CD4-positive, alpha-beta T cell (primary cell): Measurements from ENCODE around the gene ACKR1. TPM values are rescaled to one million over a fixed set of nuclear protein-coding genes. Genes with fewer than 3 reads are reported as not detected.

ENCODE experiments used
- ATAC-seq: fragments of 200-7000 bp; cut with Tn5 transposase; one replicate; pipeline ENCODE4 v1.10.0; 2022; ENCODE audit warnings: mild to moderate bottlenecking; ENCODE audit not compliant: poor library complexity
- CTCF ChIA-PET: fragments of 350-600 bp; sonication (Branson Sonifier 250); formaldehyde crosslinking; loops from one replicate; lab custom pipeline; 2021; ENCODE audit warnings: antibody characterized with exemption, inconsistent platforms; lab: Charles Lee
- POLR2A ChIA-PET: fragments of 350-600 bp; sonication (Branson Sonifier 250); formaldehyde crosslinking; loops from one replicate; lab custom pipeline; 2021; ENCODE audit warnings: antibody characterized with exemption, inconsistent platforms; lab: Charles Lee
- DNase-seq, 14 experiments: peaks; one replicate each; pipeline ENCODE4 v3.0.0-alpha.2; 2013 to 2020; ENCODE audit warnings: mixed read lengths in 2 of 14
- H3K27ac ChIP-seq, 2 donors: one replicate each; pipeline versions ENCODE4 v1.5.1 to v1.7.0; 2013; ENCODE audit warnings: low read length in 2 of 2, low read depth in 1 of 2, mild to moderate bottlenecking in 1 of 2
- H3K27me3 ChIP-seq, 2 experiments: 1 replicate in 1 of 2; 2 replicates in 1 of 2; pipeline versions ENCODE4 v1.6.1 to v1.7.0; 2013; ENCODE audit warnings: low read length in 2 of 2, control low read depth in 1 of 2, mild to moderate bottlenecking in 1 of 2, moderate library complexity in 1 of 2; ENCODE audit not compliant: insufficient read depth in 2 of 2, control insufficient read depth in 1 of 2
- H3K36me3 ChIP-seq: one replicate; pipeline ENCODE4 v1.6.1; 2013; ENCODE audit warnings: low read length, control low read depth; ENCODE audit not compliant: insufficient read depth
- H3K4me1 ChIP-seq: one replicate; pipeline ENCODE4 v1.6.1; 2013; ENCODE audit warnings: low read length, control low read depth; ENCODE audit not compliant: insufficient read depth
- H3K4me3 ChIP-seq: one replicate; pipeline ENCODE4 v1.5.1; 2013; ENCODE audit warnings: mild to moderate bottlenecking, low read length, moderate library complexity
- H3K9me3 ChIP-seq, 2 experiments: 1 replicate in 1 of 2; 2 replicates in 1 of 2; pipeline versions ENCODE4 v1.6.1 to v1.7.0; 2013; ENCODE audit warnings: low read length in 2 of 2, mild to moderate bottlenecking in 2 of 2, control low read depth in 1 of 2, moderate library complexity in 1 of 2; ENCODE audit not compliant: control insufficient read depth in 1 of 2, insufficient read depth in 1 of 2
- H3K27ac Mint-ChIP-seq: one replicate; pipeline ENCODE4 v1.8.0; 2020; ENCODE audit warnings: mixed read lengths
- H3K27me3 Mint-ChIP-seq: one replicate; pipeline ENCODE4 v1.8.0; 2021; ENCODE audit warnings: mixed read lengths
- H3K36me3 Mint-ChIP-seq: one replicate; pipeline ENCODE4 v1.8.0; 2021; ENCODE audit warnings: low read depth, mixed read lengths
- H3K4me1 Mint-ChIP-seq: one replicate; pipeline ENCODE4 v1.8.0; 2021; ENCODE audit warnings: low read depth, mixed read lengths
- H3K4me3 Mint-ChIP-seq: one replicate; pipeline ENCODE4 v1.8.0; 2020; ENCODE audit warnings: mild to moderate bottlenecking, mixed read lengths
- H3K9me3 Mint-ChIP-seq: one replicate; pipeline ENCODE4 v1.8.0; 2020; ENCODE audit warnings: mixed read lengths
- intact Hi-C, 2 experiments: fragments of 100-400 bp; cut with DNase I in 1 of 2; cut with micrococcal nuclease in 1 of 2; formaldehyde crosslinking; loops; one replicate each; pipeline versions ENCODE4 v1.15.1 to v1.9.0; 2023 to 2025; cut with DNase I, micrococcal nuclease
- total RNA-seq, 174 experiments: library from RNA in 2 of 174; stranded (reverse) in 2 of 174; gene quantifications; one replicate each; pipeline ENCODE4 v1.2.3 and lab custom pipeline; 2021 to 2026
- TF ChIP-seq, protein P1 (sequence below): fragments of 200-600 bp; IDR thresholded peaks from one replicate; pipeline ENCODE4 v1.8.0; 2022; ENCODE audit warnings: antibody characterized with exemption, mild to moderate bottlenecking

ACKR1 gene
- total RNA-seq, 2 experiments from 2014 or later = not detected

DNA sequence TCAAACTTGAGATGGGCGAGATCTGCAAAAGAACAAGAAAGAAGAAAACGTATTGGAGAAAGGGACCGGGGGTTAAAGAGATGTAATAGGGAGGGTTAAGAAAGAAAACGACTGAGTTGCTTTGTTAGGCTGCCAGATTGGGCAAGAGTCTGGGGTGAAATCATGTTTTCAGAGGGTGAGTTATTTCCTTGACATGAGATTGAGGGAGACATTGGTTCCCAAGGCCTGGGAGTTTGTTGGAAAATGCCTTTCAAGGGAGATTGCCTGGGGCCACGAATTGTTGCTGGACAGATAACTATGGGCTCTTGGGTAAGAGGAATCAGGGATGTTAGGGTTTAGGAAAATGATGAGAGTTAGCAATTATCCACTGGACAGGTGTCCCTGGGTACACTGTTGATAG is 34.0 kb upstream of the ACKR1 start:
- CTCF ChIA-PET = no interaction called here
- H3K4me3 ChIP-seq = no peak overlapping the region
- DNase-seq (no peak), ATAC-seq (no peak)
- no peaks in the 10 kb centered on the region for H3K4me1 ChIP-seq
- H3K9me3 Mint-ChIP-seq = no peaks in the 10 kb centered on the region
- no peaks in the 10 kb centered on the region for H3K36me3 Mint-ChIP-seq
- no peak overlapping the region for H3K27ac ChIP-seq
- H3K9me3 ChIP-seq = peaks cover 0 to 10% of the 10 kb centered on the region in 2 experiments
- POLR2A ChIA-PET = no interaction called here
- TF ChIP-seq, protein P1, sequence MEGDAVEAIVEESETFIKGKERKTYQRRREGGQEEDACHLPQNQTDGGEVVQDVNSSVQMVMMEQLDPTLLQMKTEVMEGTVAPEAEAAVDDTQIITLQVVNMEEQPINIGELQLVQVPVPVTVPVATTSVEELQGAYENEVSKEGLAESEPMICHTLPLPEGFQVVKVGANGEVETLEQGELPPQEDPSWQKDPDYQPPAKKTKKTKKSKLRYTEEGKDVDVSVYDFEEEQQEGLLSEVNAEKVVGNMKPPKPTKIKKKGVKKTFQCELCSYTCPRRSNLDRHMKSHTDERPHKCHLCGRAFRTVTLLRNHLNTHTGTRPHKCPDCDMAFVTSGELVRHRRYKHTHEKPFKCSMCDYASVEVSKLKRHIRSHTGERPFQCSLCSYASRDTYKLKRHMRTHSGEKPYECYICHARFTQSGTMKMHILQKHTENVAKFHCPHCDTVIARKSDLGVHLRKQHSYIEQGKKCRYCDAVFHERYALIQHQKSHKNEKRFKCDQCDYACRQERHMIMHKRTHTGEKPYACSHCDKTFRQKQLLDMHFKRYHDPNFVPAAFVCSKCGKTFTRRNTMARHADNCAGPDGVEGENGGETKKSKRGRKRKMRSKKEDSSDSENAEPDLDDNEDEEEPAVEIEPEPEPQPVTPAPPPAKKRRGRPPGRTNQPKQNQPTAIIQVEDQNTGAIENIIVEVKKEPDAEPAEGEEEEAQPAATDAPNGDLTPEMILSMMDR = no peak
- H3K4me1 Mint-ChIP-seq = no peaks in the 10 kb centered on the region
- intact Hi-C loops = no loop called here
- peaks cover 56 to 64% of the 10 kb centered on the region in 2 experiments for H3K27me3 ChIP-seq
- H3K36me3 ChIP-seq = no peaks in the 10 kb centered on the region
- peaks cover 85% of the 10 kb centered on the region for H3K27me3 Mint-ChIP-seq
- no peak overlapping the region for H3K27ac Mint-ChIP-seq
- no peak overlapping the region for H3K4me3 Mint-ChIP-seq

DNA sequence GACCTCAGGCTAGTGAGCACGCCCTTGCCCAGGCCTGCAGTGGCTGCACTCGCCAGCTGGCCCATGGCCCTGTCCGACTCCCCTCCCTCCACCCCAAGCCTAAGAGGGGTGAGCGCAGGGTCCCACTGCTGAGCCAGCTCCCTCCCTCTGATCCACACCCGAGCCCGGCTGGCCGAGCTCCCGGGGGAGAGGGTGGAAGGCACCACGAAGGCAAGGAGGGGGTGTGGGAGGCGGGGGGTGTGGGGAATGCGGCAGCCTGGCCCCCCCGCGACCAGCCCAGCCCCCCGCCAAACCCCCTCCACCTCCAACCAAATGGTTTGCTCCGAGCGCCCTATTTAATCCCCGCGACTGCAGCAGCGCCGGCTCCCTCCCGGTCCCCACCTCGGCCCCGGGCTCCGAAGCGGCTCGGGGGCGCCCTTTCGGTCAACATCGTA is 33.4 kb upstream of the ACKR1 start, which contains the start of gene CADM3:
Gene CADM3 (plus strand): TSS at position 362 of the 434 bp plus-strand sequence. CDS start 151 bp downstream, outside the sequence.
- H3K4me1 Mint-ChIP-seq = no peaks in the 10 kb centered on the region
- POLR2A ChIA-PET = no interaction called here
- peaks cover 0 to 10% of the 10 kb centered on the region in 2 experiments for H3K9me3 ChIP-seq
- H3K27ac ChIP-seq = no peak within 1 kb of the TSS
- peaks cover 80% of the 10 kb centered on the region for H3K27me3 Mint-ChIP-seq
- no peaks in the 10 kb centered on the region for H3K36me3 Mint-ChIP-seq
- intact Hi-C loops = no loop called here
- CTCF ChIA-PET = no interaction called here
- no peak within 1 kb of the TSS for H3K4me3 Mint-ChIP-seq
- H3K36me3 ChIP-seq = no peaks in the 10 kb centered on the region
- no peak within 1 kb of the TSS for H3K27ac Mint-ChIP-seq
- no peak within 1 kb of the TSS for H3K4me3 ChIP-seq
- TF ChIP-seq, protein P1 = no peak
- no peaks in the 10 kb centered on the region for H3K4me1 ChIP-seq
- H3K9me3 Mint-ChIP-seq = no peaks in the 10 kb centered on the region
- no peak for ATAC-seq
- peaks cover 56 to 63% of the 10 kb centered on the region in 2 experiments for H3K27me3 ChIP-seq
- DNase-seq = no peak

DNA sequence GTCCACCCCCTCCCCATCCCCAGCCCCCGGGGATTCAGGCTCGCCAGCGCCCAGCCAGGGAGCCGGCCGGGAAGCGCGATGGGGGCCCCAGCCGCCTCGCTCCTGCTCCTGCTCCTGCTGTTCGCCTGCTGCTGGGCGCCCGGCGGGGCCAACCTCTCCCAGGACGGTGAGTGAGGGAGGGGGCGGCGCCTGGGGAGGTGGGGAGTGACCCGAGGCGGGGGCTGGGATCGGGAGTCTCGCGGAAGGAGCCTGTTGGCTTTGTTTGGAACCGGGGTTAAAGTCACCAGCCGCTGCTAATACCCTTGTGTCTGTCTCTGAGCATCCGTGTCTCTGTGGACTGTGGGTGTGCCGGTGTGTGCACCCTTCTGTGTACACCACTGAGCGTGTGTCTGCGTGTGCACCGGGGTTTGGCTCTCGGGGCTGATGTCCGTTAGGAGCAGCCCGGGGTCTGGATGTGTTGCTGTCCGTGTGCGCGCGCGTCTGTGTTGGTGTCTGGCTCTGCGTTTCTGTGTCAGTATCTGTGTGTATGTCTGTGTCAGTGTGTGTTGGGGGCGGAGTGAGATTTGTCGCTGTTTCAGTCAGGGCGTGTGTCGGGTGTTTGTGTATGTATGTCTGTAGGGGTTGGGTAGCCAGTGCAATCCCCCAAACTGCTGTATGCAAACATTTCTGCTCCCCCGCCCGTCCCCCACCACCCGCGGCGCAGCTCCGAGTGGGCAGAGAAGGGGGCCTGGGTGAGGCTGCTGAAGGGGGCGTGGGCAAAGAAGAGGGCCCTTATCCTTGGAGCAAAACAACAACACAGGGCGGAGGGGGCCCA is 32.8 kb upstream of the ACKR1 start:
- ChIA-PET CTCF (no interaction called here), POLR2A (no interaction called here)
- H3K4me1 Mint-ChIP-seq = no peaks in the 10 kb centered on the region
- intact Hi-C loops = no loop called here
- no peak overlapping the region for H3K4me3 Mint-ChIP-seq
- DNase-seq = no peak
- peaks cover 77% of the 10 kb centered on the region for H3K27me3 Mint-ChIP-seq
- Histone ChIP-seq H3K4me3 (no peak overlapping the region), H3K36me3 (no peaks in the 10 kb centered on the region), H3K27ac (no peak overlapping the region), H3K27me3 (peaks cover 56 to 61% of the 10 kb centered on the region in 2 experiments), H3K4me1 (no peaks in the 10 kb centered on the region), H3K9me3 (peaks cover 0 to 10% of the 10 kb centered on the region in 2 experiments)
- H3K9me3 Mint-ChIP-seq = no peaks in the 10 kb centered on the region
- TF ChIP-seq, protein P1 = no peak
- H3K27ac Mint-ChIP-seq = no peak overlapping the region
- ATAC-seq = no peak
- H3K36me3 Mint-ChIP-seq = no peaks in the 10 kb centered on the region
